ENCODE data around the gene RALGPS1.

GRCh38 chr9:127218818-127219217 is 304.2 kb downstream of the RALGPS1 start:
- TF ChIP-seq CTCF (IDR thresholded peaks at IDR 0.05), result no peak
- no peak for TF ChIP-seq POLR2A (IDR thresholded peaks at IDR 0.05)
